HAP-1 (cell line): Measurements from ENCODE around the gene HASPIN.
"Not testable (repeated sequence)": the region's sequence is repeated elsewhere in the genome, so short reads cannot be mapped to it uniquely, and the experiment has no call there.

ENCODE experiments used
- DNase-seq, 2 experiments: peaks; one replicate each; pipeline ENCODE4 v3.0.0-alpha.2; 2016 to 2020; ENCODE audit warnings: low spot score in 2 of 2
- H3K27me3 ChIP-seq: fragments of 250-450 bp; sonication (Bioruptor Pico); 2 replicates; pipeline ENCODE4 v1.5.1; 2020; ENCODE audit warnings: low read depth, mild to moderate bottlenecking, moderate library complexity
- H3K36me3 ChIP-seq: fragments of 250-450 bp; sonication (Bioruptor Pico); replicated peaks from 2 replicates; pipeline ENCODE4 v1.5.1; 2020; ENCODE audit warnings: mild to moderate bottlenecking
- H3K4me1 ChIP-seq: fragments of 250-450 bp; sonication (Bioruptor Pico); 2 replicates; pipeline ENCODE4 v1.5.1; 2020; ENCODE audit warnings: mild to moderate bottlenecking
- H3K4me3 ChIP-seq: fragments of 250-450 bp; sonication (Bioruptor Pico); 2 replicates; pipeline ENCODE4 v1.5.1; 2020; ENCODE audit warnings: mild to moderate bottlenecking, moderate library complexity
- H3K9me3 ChIP-seq: fragments of 250-450 bp; sonication (Bioruptor Pico); 2 replicates; pipeline ENCODE4 v1.5.1; 2020; ENCODE audit warnings: mild to moderate bottlenecking, moderate library complexity
- in situ Hi-C: fragments of 300-500 bp; cut with MboI; formaldehyde crosslinking; loops from 3 replicates; pipeline ENCODE4 v1.14.3; 2020; ENCODE audit warnings: low sequenced_read_pairs, inconsistent platforms, mixed read lengths

The HASPIN gene

DNA sequence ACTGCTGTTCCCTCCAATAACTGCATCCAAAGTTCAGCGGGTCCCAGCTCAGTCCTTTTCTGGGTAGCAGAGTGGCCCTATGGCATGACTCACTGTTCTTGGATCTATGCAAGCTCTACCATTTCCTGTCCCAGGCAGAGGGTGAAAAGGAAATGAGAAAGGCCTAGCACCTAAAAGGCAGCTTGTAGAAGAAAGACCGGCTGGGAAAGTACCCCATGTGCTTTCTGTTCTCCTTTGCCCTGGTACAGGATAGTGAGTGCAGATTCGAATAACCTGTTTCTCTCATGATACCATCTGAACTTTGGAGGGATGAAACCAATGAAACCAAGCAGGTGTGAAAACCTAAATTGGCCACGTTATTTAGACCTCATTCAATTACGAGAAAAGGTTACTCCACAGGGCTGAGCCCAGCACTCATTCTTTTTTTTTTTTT lies 12.7 kb upstream of the HASPIN start:
- no peak for DNase-seq
- Histone ChIP-seq H3K27me3 (no peaks in the 10 kb centered on the region), H3K36me3 (peaks cover 30% of the 10 kb centered on the region), H3K9me3 (no peaks in the 10 kb centered on the region), H3K4me1 (no peaks in the 10 kb centered on the region), H3K4me3 (no peak overlapping the region)
- in situ Hi-C loops = no loop called here

DNA sequence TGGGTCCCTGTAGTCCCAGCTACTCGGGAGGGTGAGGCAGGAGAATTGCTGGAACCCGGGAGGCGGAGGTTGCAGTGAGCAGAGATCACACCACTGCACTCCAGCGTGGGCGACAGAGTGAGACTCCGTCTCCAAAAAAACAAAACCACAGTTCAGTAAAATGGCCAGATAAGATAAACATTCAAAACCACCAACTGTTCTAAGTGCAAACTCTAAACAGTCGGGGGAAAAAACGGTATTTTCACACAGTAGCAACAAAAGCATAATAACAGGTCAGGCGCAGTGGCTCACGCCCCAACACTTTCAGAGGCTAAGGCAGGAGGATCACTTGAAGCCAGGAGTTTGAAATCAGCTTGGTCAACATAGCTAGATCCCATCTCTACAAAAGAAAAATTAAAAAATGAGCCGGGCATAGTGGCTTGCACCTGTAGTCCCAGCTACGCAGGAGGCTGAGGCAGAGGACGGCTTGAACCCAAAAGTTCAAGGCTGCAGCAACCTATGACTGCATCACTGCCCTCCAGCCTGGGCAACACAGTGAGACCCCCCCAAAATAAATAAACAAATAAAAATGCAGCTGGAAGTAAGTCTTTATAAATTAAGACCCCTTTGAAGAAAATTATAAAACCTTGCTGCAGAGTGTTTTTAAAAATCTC lies 10.8 kb upstream of the HASPIN start:
- Histone ChIP-seq H3K36me3 (peaks cover 47% of the 10 kb centered on the region), H3K4me3 (no peak overlapping the region), H3K27me3 (no peaks in the 10 kb centered on the region), H3K9me3 (no peaks in the 10 kb centered on the region), H3K4me1 (no peaks in the 10 kb centered on the region)
- DNase-seq = no peak
- in situ Hi-C loops = no loop called here

DNA sequence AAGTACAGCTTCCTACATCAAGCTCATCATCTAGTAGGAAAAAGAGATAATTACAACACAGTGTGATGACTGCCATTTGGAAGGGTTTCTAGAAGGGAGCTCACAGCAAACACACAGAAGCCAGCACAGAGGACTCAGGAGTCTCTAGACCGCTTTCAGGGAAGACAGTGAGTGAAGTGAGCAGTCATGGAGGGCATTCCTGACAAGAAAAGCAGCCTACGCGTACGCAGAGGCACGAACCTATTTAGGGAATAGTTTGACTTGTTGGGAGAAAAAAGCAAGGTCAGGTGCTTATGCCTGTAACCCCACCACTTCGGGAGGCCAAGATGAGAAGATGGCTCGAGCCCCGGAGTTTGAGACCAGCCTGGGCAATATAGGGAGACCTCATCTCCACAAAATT lies 8.4 kb upstream of the HASPIN start:
- Histone ChIP-seq H3K9me3 (no peaks in the 10 kb centered on the region), H3K36me3 (peaks cover 67% of the 10 kb centered on the region), H3K27me3 (no peaks in the 10 kb centered on the region), H3K4me3 (no peak overlapping the region), H3K4me1 (no peaks in the 10 kb centered on the region)
- in situ Hi-C loops = no loop called here
- no peak for DNase-seq

DNA sequence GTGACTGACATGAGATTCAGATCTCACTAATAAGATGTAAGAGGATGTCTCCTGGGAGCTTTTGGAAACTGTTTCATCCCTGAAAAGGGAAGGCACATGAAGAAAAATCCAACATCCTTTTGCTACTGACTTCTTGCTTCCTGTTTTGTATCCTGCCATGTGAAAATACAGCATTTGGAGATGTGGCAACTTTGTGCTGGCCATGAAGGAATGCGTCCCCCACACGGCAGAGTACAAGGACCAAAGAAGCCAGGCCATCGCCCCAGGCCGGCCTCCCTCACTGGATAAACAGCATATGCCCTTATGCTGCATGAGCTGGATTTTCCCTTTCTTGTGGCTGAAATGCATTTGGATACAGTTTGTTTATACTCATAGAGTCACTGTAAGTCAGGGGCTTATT lies 5.5 kb upstream of the HASPIN start:
- Histone ChIP-seq H3K4me1 (peaks cover 6% of the 10 kb centered on the region), H3K4me3 (no peak overlapping the region), H3K9me3 (no peaks in the 10 kb centered on the region), H3K36me3 (peaks cover 72% of the 10 kb centered on the region), H3K27me3 (no peaks in the 10 kb centered on the region)
- no peak for DNase-seq
- in situ Hi-C loops = no loop called here

DNA sequence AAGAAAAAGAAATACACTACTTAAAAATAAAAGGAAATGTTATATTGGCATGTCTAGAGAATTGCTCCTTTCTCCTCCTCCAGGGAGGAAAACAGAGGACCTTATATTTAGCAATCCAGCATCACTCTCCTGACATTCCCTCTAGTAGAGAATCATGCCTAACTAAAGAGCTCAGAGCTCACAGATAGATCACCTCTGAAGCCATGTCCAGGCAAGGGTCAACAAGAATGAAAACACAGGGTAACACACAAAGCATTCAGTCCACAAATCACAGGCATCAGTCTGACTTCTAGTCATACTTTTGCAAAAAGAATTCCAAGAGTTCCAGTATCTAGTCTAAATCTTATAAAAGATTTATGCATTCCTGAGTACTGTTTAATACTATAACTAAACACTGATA lies 4.4 kb upstream of the HASPIN start:
- in situ Hi-C loops = no loop called here
- Histone ChIP-seq H3K4me3 (no peak overlapping the region), H3K4me1 (peaks cover 6% of the 10 kb centered on the region), H3K36me3 (peaks cover 70% of the 10 kb centered on the region), H3K27me3 (no peaks in the 10 kb centered on the region), H3K9me3 (no peaks in the 10 kb centered on the region)
- DNase-seq = no peak

DNA sequence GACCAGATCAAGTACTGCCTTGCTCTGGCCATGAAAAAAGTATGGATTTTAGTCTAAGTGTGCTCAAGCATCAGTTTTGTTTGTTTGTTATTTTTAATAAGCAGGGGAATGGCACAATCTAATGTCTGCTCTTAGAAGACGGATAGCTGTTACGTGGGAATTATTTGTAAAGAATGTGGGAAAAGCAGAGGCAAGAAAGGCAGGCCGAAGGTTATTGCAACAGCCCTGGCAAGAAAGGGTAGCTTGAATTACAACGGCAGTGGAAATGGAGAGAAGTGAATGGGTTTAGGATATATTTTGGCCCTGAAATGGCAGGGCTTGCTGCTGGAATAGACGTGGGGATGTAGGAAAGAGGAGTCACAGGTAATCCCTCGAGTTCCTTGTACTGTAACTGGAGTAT lies 987 bp upstream of the HASPIN start:
- no peak for DNase-seq
- Histone ChIP-seq H3K36me3 (peaks cover 64% of the 10 kb centered on the region), H3K4me1 (peaks cover 12% of the 10 kb centered on the region), H3K4me3 (peak overlapping the region; percentile 97), H3K27me3 (no peaks in the 10 kb centered on the region), H3K9me3 (no peaks in the 10 kb centered on the region)
- in situ Hi-C loops = no loop called here

DNA sequence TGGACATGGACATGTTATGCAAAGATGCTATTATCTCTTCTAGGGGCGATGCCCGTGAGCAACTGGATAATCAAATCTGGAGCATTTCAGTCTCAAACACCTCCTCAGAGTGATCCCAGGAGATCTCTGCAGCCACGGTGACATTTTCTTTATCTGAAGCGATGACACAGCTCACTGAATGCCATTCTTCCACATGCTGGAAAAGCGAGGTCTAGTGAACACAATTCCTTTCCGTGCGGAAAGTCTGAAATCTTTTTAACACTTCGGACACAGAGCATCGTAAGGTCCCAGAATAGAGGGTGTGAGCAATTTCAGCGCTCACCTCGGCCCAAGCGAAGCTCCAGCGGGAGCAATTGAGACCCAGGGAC lies 531 bp upstream of the HASPIN start:
- Histone ChIP-seq H3K27me3 (no peaks in the 10 kb centered on the region), H3K9me3 (no peaks in the 10 kb centered on the region), H3K4me1 (peaks cover 12% of the 10 kb centered on the region), H3K36me3 (peaks cover 65% of the 10 kb centered on the region), H3K4me3 (peak overlapping the region; percentile 97)
- in situ Hi-C loops = no loop called here
- DNase-seq = no peak

DNA sequence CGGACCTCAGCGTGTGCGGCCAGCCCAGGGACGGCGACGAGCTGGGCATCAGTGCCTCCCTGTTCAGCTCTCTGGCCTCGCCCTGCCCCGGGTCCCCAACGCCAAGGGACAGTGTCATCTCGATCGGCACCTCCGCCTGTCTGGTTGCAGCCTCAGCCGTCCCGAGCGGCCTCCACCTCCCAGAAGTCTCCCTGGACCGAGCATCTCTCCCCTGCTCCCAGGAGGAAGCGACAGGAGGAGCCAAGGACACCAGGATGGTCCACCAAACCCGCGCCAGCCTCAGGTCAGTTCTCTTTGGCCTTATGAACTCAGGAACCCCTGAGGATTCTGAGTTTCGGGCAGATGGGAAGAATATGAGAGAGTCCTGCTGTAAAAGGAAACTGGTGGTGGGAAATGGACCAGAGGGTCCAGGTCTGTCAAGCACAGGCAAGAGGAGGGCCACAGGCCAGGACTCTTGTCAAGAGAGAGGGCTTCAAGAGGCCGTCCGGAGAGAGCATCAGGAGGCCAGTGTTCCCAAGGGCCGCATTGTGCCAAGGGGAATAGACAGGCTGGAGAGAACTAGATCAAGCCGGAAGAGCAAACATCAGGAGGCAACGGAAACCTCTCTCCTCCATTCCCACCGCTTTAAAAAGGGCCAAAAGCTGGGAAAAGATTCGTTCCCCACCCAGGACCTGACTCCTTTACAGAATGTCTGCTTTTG lies 825 bp downstream of the HASPIN start:
- Histone ChIP-seq H3K4me3 (peak overlapping the region; percentile 97), H3K36me3 (peaks cover 60% of the 10 kb centered on the region), H3K27me3 (no peaks in the 10 kb centered on the region), H3K9me3 (no peaks in the 10 kb centered on the region), H3K4me1 (peaks cover 12% of the 10 kb centered on the region)
- in situ Hi-C loops = no loop called here
- DNase-seq = peak in 1 of 2 experiments; percentile 35

DNA sequence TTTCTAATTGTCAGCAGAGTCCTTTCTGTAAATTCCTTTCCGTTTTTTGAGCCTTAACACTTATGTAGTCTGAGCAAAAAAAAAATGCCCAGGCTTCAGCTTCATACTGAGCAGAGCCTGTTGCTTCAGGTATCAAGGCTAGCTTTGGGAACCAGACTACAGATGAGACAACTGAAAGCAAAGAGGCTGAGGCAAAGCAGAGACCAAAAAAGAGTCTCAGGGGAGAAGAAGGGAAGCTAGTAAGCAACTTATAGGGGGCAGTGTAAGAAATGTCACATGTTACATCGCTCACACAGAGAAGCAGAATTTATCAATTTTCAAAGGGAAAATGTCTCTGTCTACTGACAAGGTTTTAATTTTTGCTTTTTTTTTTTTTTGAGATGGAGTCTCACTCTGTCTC lies 3.3 kb downstream of the HASPIN start:
- H3K27me3 ChIP-seq = no peaks in the 10 kb centered on the region
- H3K4me1 ChIP-seq = peaks cover 12% of the 10 kb centered on the region
- H3K9me3 ChIP-seq = no peaks in the 10 kb centered on the region
- DNase-seq = no peak
- in situ Hi-C loops = no loop called here
- H3K4me3 ChIP-seq = no peak overlapping the region
- peaks cover 39% of the 10 kb centered on the region for H3K36me3 ChIP-seq

DNA sequence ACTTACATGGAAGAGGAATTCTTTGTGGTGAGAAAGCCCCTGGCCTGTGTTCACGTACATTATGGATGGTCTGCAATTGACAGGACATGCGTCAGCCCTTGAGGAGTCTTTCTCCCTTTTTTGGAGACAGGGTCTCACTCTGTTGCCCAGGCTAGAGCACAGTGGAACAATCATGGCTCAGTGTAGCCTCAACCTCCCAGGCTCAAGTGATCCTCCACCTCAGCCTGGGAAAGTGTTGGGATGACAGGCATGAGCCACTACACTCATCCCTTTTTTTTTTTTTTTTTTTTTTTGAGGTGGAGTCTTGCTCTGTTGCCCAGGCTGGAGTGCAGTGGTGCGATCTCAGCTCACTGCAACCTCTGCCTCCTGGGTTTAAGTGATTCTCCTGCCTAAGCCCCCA lies 4.4 kb downstream of the HASPIN start:
- H3K4me1 ChIP-seq, H3K27me3 ChIP-seq, H3K4me3 ChIP-seq, DNase-seq, H3K9me3 ChIP-seq, in situ Hi-C loops: not testable (repeated sequence)
- H3K36me3 ChIP-seq = peaks cover 39% of the 10 kb centered on the region

DNA sequence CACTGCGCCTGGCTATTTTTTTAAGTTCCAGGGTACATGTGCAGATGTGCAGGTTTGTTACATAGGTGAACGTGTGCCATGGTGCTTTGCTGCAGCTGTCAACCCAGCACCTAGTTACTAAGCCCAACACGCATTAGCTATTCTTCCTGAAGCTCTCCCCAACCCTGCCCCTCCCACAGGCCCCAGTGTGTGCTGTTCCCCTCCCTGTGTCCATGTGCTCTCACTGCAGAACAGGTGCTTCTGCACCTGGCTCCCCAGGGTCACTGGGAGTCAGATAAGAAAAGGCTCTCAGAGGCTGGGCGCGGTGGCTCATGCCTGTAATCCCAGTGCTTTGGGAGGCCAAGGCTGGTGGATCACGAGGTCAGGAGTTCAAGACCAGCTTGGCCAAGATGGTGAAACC lies 6.2 kb downstream of the HASPIN start:
- Histone ChIP-seq H3K9me3 (no peaks in the 10 kb centered on the region), H3K4me1 (peaks cover 6% of the 10 kb centered on the region), H3K4me3 (no peak overlapping the region), H3K36me3 (peaks cover 35% of the 10 kb centered on the region), H3K27me3 (no peaks in the 10 kb centered on the region)
- in situ Hi-C loops = loop anchor here (10.0 kb wide), 1 partner anchor 275 kb away; no protein-coding TSS in a partner anchor
- no peak for DNase-seq

DNA sequence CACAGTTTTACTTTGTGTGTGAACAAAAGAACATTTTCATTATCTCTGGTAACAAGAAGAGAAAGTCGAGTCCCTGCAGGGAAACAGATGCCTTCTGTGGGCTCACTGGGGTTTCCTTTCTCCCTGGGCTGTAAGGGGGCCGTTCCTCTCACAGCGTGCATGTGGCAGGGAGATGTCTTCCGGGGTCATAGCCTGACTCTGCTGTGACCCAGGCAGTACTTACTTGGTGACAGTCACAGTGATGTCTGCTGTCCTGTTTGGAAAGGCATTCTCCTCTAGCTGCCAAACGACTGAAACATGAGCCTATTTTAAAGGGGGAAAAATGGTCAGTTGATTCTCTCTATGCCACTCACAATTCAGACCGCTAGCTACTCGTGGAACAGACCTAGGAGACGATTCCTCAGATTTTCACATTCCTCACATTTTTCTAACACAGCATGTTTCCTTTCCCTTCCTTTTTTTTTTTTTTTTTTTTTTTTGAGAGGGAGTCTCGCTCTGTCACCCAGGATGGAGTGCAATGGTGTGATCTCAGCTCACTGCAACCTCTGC lies 7.3 kb downstream of the HASPIN start:
- no peaks in the 10 kb centered on the region for H3K27me3 ChIP-seq
- no peak overlapping the region for H3K4me3 ChIP-seq
- H3K36me3 ChIP-seq = peaks cover 25% of the 10 kb centered on the region
- in situ Hi-C loops = loop anchor here (10.0 kb wide), 1 partner anchor 274 kb away; no protein-coding TSS in a partner anchor
- H3K4me1 ChIP-seq = no peaks in the 10 kb centered on the region
- DNase-seq = no peak
- H3K9me3 ChIP-seq = no peaks in the 10 kb centered on the region

DNA sequence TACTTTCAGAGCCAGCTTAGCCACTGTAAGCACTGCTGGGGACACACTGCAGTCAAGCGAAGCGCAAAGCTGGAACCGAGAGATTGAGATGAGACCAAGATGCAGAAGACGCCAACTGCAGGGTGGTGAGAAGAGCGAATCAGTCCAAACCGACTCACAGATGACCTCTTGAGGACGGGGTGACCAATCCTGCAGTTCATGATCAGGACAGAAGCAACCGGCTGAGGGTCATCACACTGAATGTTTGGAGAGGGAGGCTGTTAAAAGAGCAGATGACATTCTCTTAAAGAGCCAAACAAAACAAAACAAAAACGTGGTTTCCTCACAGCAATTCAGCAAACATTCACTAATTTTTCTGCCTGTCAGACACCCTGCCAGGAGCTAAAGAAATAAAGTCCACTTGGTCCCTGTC lies 8.5 kb downstream of the HASPIN start:
- Histone ChIP-seq H3K4me3 (no peak overlapping the region), H3K36me3 (peaks cover 14% of the 10 kb centered on the region), H3K9me3 (no peaks in the 10 kb centered on the region), H3K4me1 (no peaks in the 10 kb centered on the region), H3K27me3 (no peaks in the 10 kb centered on the region)
- no peak for DNase-seq
- in situ Hi-C loops = loop anchor here (10.0 kb wide), 1 partner anchor 273 kb away; no protein-coding TSS in a partner anchor

DNA sequence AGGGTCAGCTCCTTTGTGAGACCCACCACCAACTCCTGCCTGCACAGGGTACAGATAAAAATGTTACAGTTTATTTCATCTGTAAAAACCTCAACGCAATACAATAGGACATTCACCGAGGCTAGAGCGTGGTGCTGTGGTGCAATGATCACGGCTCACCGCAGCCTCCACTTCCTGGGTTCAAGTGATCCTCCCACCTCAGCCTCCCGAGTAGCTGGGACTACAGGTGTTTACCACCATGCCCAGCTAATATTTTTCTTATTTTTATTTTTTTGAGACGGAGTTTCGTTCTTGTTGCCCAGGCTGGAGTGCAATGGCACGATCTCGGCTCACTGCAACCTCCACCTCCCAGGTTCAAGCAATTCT lies 11.2 kb downstream of the HASPIN start:
- not testable (repeated sequence) for H3K27me3 ChIP-seq, DNase-seq, H3K9me3 ChIP-seq, H3K4me1 ChIP-seq, H3K4me3 ChIP-seq, H3K36me3 ChIP-seq
- in situ Hi-C loops = loop anchor here (10.0 kb wide), 1 partner anchor 270 kb away; no protein-coding TSS in a partner anchor
